HepG2 (cell line): ENCODE data around the gene KANSL1. TPM values are rescaled to one million over a fixed set of nuclear protein-coding genes. Genes with fewer than 3 reads are reported as not detected.

Experiments
- MED1 ChIP-seq: sonication (generic); formaldehyde crosslinking; IDR thresholded peaks from 2 replicates; pipeline ENCODE4 v1.4.0; 2020; ENCODE audit warnings: missing genetic modification reagents
- NRL ChIP-seq: sonication (generic); formaldehyde crosslinking; IDR thresholded peaks from 2 replicates; pipeline ENCODE4 v1.5.0; 2020; ENCODE audit warnings: missing genetic modification reagents, mild to moderate bottlenecking, moderate library complexity, borderline replicate concordance
- RFXAP ChIP-seq: sonication (generic); formaldehyde crosslinking; IDR thresholded peaks from 2 replicates; pipeline ENCODE4 v1.4.0; 2020; ENCODE audit warnings: missing genetic modification reagents, borderline replicate concordance
- SMARCC2 ChIP-seq: fragments of 450-650 bp; IDR thresholded peaks from 2 replicates; pipeline ENCODE4 v1.6.1; 2017; ENCODE audit warnings: antibody characterized with exemption, mild to moderate bottlenecking
- SNAI1 ChIP-seq: sonication (generic); formaldehyde crosslinking; IDR thresholded peaks from 2 replicates; pipeline ENCODE4 v1.5.0; 2020; ENCODE audit warnings: mild to moderate bottlenecking, missing genetic modification reagents, borderline replicate concordance
- SP140L ChIP-seq: sonication (generic); formaldehyde crosslinking; IDR thresholded peaks from 2 replicates; pipeline ENCODE4 v1.4.0; 2020; ENCODE audit warnings: missing genetic modification reagents, borderline replicate concordance
- TBX2 ChIP-seq: sonication (generic); formaldehyde crosslinking; IDR thresholded peaks from 2 replicates; pipeline ENCODE4 v1.5.0; 2020; ENCODE audit warnings: missing genetic modification reagents, mild to moderate bottlenecking, borderline replicate concordance
- XBP1 ChIP-seq: sonication (generic); formaldehyde crosslinking; IDR thresholded peaks from 2 replicates; pipeline ENCODE4 v1.5.0; 2020; ENCODE audit warnings: missing genetic modification reagents
- YEATS4 ChIP-seq: sonication (generic); formaldehyde crosslinking; IDR thresholded peaks from 2 replicates; pipeline ENCODE4 v1.4.0; 2020; ENCODE audit warnings: missing genetic modification reagents, borderline replicate concordance
- ZBTB1 ChIP-seq: sonication (generic); formaldehyde crosslinking; IDR thresholded peaks from 2 replicates; pipeline ENCODE4 v1.4.0; 2020; ENCODE audit warnings: missing genetic modification reagents, borderline replicate concordance
- ZFYVE20 ChIP-seq: sonication (generic); formaldehyde crosslinking; IDR thresholded peaks from 2 replicates; pipeline ENCODE4 v1.8.0; 2023; ENCODE audit warnings: low read depth, mild to moderate bottlenecking, moderate library complexity, missing genetic modification reagents, borderline replicate concordance
- ZNF703 ChIP-seq: sonication (generic); formaldehyde crosslinking; IDR thresholded peaks from 2 replicates; pipeline ENCODE4 v1.5.1; 2020; ENCODE audit warnings: missing genetic modification reagents, mild to moderate bottlenecking, moderate library complexity, borderline replicate concordance
- ZNF749 ChIP-seq: sonication (generic); formaldehyde crosslinking; IDR thresholded peaks from 2 replicates; pipeline ENCODE4 v1.8.0; 2022; ENCODE audit warnings: mild to moderate bottlenecking, missing genetic modification reagents, moderate library complexity, borderline replicate concordance
- ZSCAN20 ChIP-seq: sonication (generic); formaldehyde crosslinking; IDR thresholded peaks from 2 replicates; pipeline ENCODE4 v1.4.0; 2020; ENCODE audit warnings: missing genetic modification reagents, mild to moderate bottlenecking, borderline replicate concordance
- polyA plus RNA-seq, 8 experiments: library from polyadenylated mRNA; depleted of rRNA in 3 of 8; stranded (reverse) in 7 of 8; unstranded in 1 of 8; fragments of >200 nt; fragmentation: Illumina TruSeq in 4 of 8; extraction: Trizol in 4 of 8; gene quantifications; 2 replicates each; pipeline versions ENCODE4 v1.2.1 to v1.2.3, GENCODE V29; 2011 to 2016; ENCODE audit warnings: low read depth in 4 of 8, missing spikeins in 1 of 8, mixed read lengths in 1 of 8; ENCODE audit not compliant: insufficient read depth in 1 of 8
- total RNA-seq, 5 experiments: library from RNA; depleted of rRNA; stranded (reverse); fragments of >200 nt; fragmentation: Illumina TruSeq; extraction: Trizol; gene quantifications; 2 replicates each; pipeline ENCODE4 v1.2.3, GENCODE V29; 2016; ENCODE audit warnings: low read depth in 1 of 5
- TF ChIP-seq, protein P1 (sequence below): sonication (generic); formaldehyde crosslinking; IDR thresholded peaks from 2 replicates; pipeline ENCODE4 v1.4.0; 2020; ENCODE audit warnings: missing genetic modification reagents
- TF ChIP-seq, protein P2 (sequence below): sonication (generic); formaldehyde crosslinking; IDR thresholded peaks from 2 replicates; pipeline ENCODE4 v1.5.0; 2020; ENCODE audit warnings: mild to moderate bottlenecking, low read depth, missing genetic modification reagents, borderline replicate concordance
- TF ChIP-seq, protein P3 (sequence below): sonication (generic); formaldehyde crosslinking; IDR thresholded peaks from 2 replicates; pipeline ENCODE4 v1.8.1; 2023; ENCODE audit warnings: mild to moderate bottlenecking, missing genetic modification reagents
- TF ChIP-seq, protein P4 (sequence below): sonication (generic); formaldehyde crosslinking; IDR thresholded peaks from 2 replicates; pipeline ENCODE4 v1.5.0; 2020; ENCODE audit warnings: missing genetic modification reagents
- TF ChIP-seq, protein P5 (sequence below): sonication (generic); formaldehyde crosslinking; IDR thresholded peaks from 2 replicates; pipeline ENCODE4 v1.4.0; 2020; ENCODE audit warnings: low read depth, mild to moderate bottlenecking, missing genetic modification reagents

The KANSL1 gene
- total and polyA plus RNA-seq, 2 of the 13 experiments (the other 11 are each of a cell fraction or from before 2014, with no cell fraction given): 24.0 to 59.6 TPM

DNA sequence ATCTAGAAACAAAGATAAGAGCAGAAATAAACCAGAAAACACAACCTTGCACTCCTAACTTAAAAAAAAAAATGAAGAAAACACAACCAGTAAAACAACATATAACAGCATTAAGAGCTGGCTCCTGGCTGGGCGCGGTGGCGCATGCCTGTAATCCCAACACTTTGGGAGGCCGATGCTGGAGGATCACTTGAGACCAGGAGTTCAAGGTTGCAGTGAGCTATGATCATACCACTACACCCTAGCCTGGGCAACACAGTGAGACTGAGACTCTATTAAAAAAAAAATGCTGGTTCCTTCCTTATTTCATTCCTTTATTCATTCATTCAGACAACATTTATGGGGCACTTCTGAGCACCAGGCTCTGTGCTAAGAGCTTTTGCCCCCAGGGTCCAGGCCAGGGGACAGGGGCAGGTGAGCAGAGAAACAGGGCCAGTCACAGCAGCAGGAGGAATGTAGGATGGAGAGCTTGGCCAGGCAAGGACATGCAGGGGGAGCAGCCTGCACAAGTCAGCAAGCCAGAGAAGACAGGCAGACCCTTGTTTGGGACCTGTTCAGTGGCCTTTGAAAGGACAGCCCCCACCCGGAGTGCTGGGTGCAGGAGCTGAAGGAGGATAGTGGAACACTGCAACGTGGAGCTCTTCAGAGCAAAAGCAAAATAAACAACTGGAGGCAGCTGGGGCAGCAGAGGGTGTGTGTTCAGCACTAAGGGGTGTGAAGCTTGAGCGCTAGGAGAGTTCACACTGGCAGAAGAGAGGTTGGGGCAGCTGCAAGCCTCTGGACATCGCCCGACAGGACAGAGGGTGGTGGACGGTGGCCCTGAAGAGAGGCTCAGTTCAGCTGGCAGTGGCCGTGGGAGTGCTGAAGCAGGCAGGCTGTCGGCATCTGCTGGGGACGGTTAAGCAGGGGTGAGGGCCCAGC, 191.6 kb downstream of the KANSL1 start (continued):
- TF ChIP-seq, protein P1, sequence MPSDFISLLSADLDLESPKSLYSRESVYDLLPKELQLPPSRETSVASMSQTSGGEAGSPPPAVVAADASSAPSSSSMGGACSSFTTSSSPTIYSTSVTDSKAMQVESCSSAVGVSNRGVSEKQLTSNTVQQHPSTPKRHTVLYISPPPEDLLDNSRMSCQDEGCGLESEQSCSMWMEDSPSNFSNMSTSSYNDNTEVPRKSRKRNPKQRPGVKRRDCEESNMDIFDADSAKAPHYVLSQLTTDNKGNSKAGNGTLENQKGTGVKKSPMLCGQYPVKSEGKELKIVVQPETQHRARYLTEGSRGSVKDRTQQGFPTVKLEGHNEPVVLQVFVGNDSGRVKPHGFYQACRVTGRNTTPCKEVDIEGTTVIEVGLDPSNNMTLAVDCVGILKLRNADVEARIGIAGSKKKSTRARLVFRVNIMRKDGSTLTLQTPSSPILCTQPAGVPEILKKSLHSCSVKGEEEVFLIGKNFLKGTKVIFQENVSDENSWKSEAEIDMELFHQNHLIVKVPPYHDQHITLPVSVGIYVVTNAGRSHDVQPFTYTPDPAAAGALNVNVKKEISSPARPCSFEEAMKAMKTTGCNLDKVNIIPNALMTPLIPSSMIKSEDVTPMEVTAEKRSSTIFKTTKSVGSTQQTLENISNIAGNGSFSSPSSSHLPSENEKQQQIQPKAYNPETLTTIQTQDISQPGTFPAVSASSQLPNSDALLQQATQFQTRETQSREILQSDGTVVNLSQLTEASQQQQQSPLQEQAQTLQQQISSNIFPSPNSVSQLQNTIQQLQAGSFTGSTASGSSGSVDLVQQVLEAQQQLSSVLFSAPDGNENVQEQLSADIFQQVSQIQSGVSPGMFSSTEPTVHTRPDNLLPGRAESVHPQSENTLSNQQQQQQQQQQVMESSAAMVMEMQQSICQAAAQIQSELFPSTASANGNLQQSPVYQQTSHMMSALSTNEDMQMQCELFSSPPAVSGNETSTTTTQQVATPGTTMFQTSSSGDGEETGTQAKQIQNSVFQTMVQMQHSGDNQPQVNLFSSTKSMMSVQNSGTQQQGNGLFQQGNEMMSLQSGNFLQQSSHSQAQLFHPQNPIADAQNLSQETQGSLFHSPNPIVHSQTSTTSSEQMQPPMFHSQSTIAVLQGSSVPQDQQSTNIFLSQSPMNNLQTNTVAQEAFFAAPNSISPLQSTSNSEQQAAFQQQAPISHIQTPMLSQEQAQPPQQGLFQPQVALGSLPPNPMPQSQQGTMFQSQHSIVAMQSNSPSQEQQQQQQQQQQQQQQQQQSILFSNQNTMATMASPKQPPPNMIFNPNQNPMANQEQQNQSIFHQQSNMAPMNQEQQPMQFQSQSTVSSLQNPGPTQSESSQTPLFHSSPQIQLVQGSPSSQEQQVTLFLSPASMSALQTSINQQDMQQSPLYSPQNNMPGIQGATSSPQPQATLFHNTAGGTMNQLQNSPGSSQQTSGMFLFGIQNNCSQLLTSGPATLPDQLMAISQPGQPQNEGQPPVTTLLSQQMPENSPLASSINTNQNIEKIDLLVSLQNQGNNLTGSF (CRISPR knock-in tag): no peak
- TF ChIP-seq SMARCC2 (no peak), ZSCAN20 (no peak), RFXAP (CRISPR knock-in tag) (no peak), YEATS4 (CRISPR knock-in tag) (no peak), XBP1 (CRISPR knock-in tag) (no peak), ZNF749 (no peak), ZFYVE20 (no peak), SNAI1 (CRISPR knock-in tag) (no peak), SP140L (CRISPR knock-in tag) (no peak), TBX2 (CRISPR knock-in tag) (no peak), ZBTB1 (CRISPR knock-in tag) (no peak), ZNF703 (CRISPR knock-in tag) (no peak), NRL (CRISPR knock-in tag) (peak; percentile 52; the same call in 1 of the 2 replicates), MED1 (CRISPR knock-in tag) (no peak)
- TF ChIP-seq, protein P2, sequence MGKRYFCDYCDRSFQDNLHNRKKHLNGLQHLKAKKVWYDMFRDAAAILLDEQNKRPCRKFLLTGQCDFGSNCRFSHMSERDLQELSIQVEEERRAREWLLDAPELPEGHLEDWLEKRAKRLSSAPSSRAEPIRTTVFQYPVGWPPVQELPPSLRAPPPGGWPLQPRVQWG (CRISPR knock-in tag): no peak
- TF ChIP-seq, protein P3, sequence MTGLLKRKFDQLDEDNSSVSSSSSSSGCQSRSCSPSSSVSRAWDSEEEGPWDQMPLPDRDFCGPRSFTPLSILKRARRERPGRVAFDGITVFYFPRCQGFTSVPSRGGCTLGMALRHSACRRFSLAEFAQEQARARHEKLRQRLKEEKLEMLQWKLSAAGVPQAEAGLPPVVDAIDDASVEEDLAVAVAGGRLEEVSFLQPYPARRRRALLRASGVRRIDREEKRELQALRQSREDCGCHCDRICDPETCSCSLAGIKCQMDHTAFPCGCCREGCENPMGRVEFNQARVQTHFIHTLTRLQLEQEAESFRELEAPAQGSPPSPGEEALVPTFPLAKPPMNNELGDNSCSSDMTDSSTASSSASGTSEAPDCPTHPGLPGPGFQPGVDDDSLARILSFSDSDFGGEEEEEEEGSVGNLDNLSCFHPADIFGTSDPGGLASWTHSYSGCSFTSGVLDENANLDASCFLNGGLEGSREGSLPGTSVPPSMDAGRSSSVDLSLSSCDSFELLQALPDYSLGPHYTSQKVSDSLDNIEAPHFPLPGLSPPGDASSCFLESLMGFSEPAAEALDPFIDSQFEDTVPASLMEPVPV (CRISPR knock-in tag): no peak
- TF ChIP-seq, protein P4, sequence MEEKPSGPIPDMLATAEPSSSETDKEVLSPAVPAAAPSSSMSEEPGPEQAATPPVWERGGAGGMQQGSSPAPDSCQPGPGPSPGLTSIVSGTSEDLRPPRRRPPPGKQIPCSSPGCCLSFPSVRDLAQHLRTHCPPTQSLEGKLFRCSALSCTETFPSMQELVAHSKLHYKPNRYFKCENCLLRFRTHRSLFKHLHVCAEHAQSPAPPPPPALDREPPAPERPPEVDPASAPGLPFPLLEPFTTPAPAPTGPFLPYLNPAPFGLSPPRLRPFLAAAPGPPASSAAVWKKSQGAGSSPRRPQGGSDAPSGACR (CRISPR knock-in tag): no peak
- TF ChIP-seq, protein P5, sequence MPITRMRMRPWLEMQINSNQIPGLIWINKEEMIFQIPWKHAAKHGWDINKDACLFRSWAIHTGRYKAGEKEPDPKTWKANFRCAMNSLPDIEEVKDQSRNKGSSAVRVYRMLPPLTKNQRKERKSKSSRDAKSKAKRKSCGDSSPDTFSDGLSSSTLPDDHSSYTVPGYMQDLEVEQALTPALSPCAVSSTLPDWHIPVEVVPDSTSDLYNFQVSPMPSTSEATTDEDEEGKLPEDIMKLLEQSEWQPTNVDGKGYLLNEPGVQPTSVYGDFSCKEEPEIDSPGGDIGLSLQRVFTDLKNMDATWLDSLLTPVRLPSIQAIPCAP: no peak
